B cell (primary cell): ENCODE results near the gene KCNQ1OT1. TPM values are rescaled to one million over a fixed set of nuclear protein-coding genes. Genes with fewer than 3 reads are reported as not detected.

Experiments used
- ATAC-seq: fragments of 200-7000 bp; cut with Tn5 transposase; one replicate; pipeline ENCODE4 v1.10.0; 2021; ENCODE audit warnings: low read depth, mild to moderate bottlenecking, moderate number of reproducible peaks, moderate library complexity
- CTCF ChIA-PET: fragments of 350-600 bp; sonication (Branson Sonifier 250); formaldehyde crosslinking; loops from one replicate; lab custom pipeline; 2021; ENCODE audit warnings: antibody characterized with exemption, inconsistent platforms; lab: Charles Lee
- POLR2A ChIA-PET: fragments of 350-600 bp; sonication (Branson Sonifier 250); formaldehyde crosslinking; loops from one replicate; lab custom pipeline; 2021; ENCODE audit warnings: antibody characterized with exemption; lab: Charles Lee
- DNase-seq: peaks from one replicate; pipeline ENCODE4 v3.0.0; 2013
- H2AFZ ChIP-seq: 2 replicates; pipeline ENCODE4 v1.6.1; 2012; ENCODE audit warnings: mild to moderate bottlenecking, low read depth, low read length; ENCODE audit not compliant: insufficient read depth, poor library complexity, severe bottlenecking
- H3K27ac ChIP-seq, 2 donors: 1 replicate in 1 of 2; 2 replicates in 1 of 2; pipeline ENCODE4 v1.5.1; 2012 to 2013; ENCODE audit warnings: low read length in 2 of 2, mild to moderate bottlenecking in 2 of 2, moderate library complexity in 1 of 2
- H3K27me3 ChIP-seq, 4 experiments: fragments of 200-600 bp in 1 of 4; sonication (generic) in 1 of 4; replicated peaks in 1 of 4; 1 replicate in 2 of 4; 2 replicates in 2 of 4; pipeline versions ENCODE4 v1.6.1 to v1.7.0; 2013 to 2016; ENCODE audit warnings: low read length in 3 of 4, mild to moderate bottlenecking in 2 of 4, mixed read lengths in 1 of 4, moderate library complexity in 1 of 4; ENCODE audit not compliant: insufficient read depth in 4 of 4, control insufficient read depth in 3 of 4; ENCODE audit errors: control extremely low read depth in 1 of 4
- H3K36me3 ChIP-seq, 2 experiments: replicated peaks in 1 of 2; 1 replicate in 1 of 2; 2 replicates in 1 of 2; pipeline versions ENCODE4 v1.6.1 to v1.7.1; 2013; ENCODE audit warnings: low read length in 1 of 2; ENCODE audit not compliant: insufficient read depth in 2 of 2, control insufficient read depth in 1 of 2; ENCODE audit errors: control extremely low read depth in 1 of 2, extremely low read depth in 1 of 2
- H3K4me1 ChIP-seq, 2 donors: fragments of 200-600 bp in 1 of 2; sonication (generic) in 1 of 2; 1 replicate in 1 of 2; 2 replicates in 1 of 2; pipeline versions ENCODE4 v1.5.1 to v1.6.1; 2013 to 2017; ENCODE audit warnings: low read length in 2 of 2; ENCODE audit not compliant: control insufficient read depth in 2 of 2, insufficient read depth in 2 of 2
- H3K4me2 ChIP-seq: replicated peaks from 2 replicates; pipeline ENCODE3; 2012; ENCODE audit warnings: mild to moderate bottlenecking, low read depth, low read length; ENCODE audit not compliant: poor library complexity, severe bottlenecking
- H3K4me3 ChIP-seq, 5 experiments: fragments of 200-600 bp in 1 of 5; sonication (generic) in 1 of 5; 1 replicate in 3 of 5; 2 replicates in 2 of 5; pipeline versions ENCODE4 v1.5.1 to v1.7.0; 2011 to 2016; ENCODE audit warnings: low read length in 4 of 5, mild to moderate bottlenecking in 4 of 5, low read depth in 2 of 5, control low read depth in 1 of 5, moderate library complexity in 1 of 5; ENCODE audit not compliant: insufficient read depth in 1 of 5; ENCODE audit errors: control extremely low read depth in 1 of 5, extremely low read depth in 1 of 5
- H3K79me2 ChIP-seq: fragments of 200-600 bp; sonication (generic); one replicate; pipeline ENCODE4 v1.6.0; 2016; ENCODE audit warnings: low read length; ENCODE audit not compliant: control insufficient read depth, insufficient read depth
- H3K9ac ChIP-seq: fragments of 200-600 bp; sonication (generic); 2 replicates; pipeline ENCODE4 v1.6.1; 2017; ENCODE audit warnings: mild to moderate bottlenecking, low read length, moderate library complexity
- H3K9me3 ChIP-seq, 3 donors: one replicate each; pipeline versions ENCODE4 v1.6.1 to v1.7.1; 2013; ENCODE audit warnings: low read length in 2 of 3; ENCODE audit not compliant: control insufficient read depth in 2 of 3, insufficient read depth in 1 of 3; ENCODE audit errors: control extremely low read depth in 1 of 3
- H4K20me1 ChIP-seq: 2 replicates; pipeline ENCODE4 v1.6.0; 2012; ENCODE audit warnings: mild to moderate bottlenecking, low read length; ENCODE audit not compliant: insufficient read depth, control insufficient read depth, poor library complexity, severe bottlenecking
- H3K27ac Mint-ChIP-seq: one replicate; pipeline ENCODE4 v1.8.0; 2021; ENCODE audit warnings: mixed read lengths
- H3K27me3 Mint-ChIP-seq: one replicate; pipeline ENCODE4 v1.8.0; 2021; ENCODE audit warnings: mixed read lengths
- H3K4me1 Mint-ChIP-seq: one replicate; pipeline ENCODE4 v1.8.0; 2021; ENCODE audit warnings: mixed read lengths
- H3K4me3 Mint-ChIP-seq: one replicate; pipeline ENCODE4 v1.8.0; 2021; ENCODE audit warnings: mixed read lengths
- H3K9me3 Mint-ChIP-seq: one replicate; pipeline ENCODE4 v1.8.0; 2022; ENCODE audit warnings: mixed read lengths; ENCODE audit not compliant: insufficient read depth
- CTCF ChIP-seq: fragments of 200-600 bp; IDR thresholded peaks from one replicate; pipeline ENCODE4 v1.8.0; 2022; ENCODE audit warnings: antibody characterized with exemption, mild to moderate bottlenecking
- EZH2 ChIP-seq: IDR thresholded peaks from 2 replicates; pipeline ENCODE4 v1.6.1; 2012; ENCODE audit warnings: borderline replicate concordance, low read depth, mild to moderate bottlenecking, moderate library complexity, low read length; ENCODE audit not compliant: insufficient read depth, poor library complexity, severe bottlenecking
- WGBS: methylation state at CpG from one replicate; pipeline ENCODE4 v1.1.5; 2013; ENCODE audit warnings: missing lambda C conversion rate; ENCODE audit not compliant: insufficient coverage; 5-methylcytosine and 5-hydroxymethylcytosine counted together
- intact Hi-C: fragments of 100-400 bp; cut with micrococcal nuclease; formaldehyde crosslinking; loops from one replicate; pipeline ENCODE4 v1.10.0; 2022
- polyA plus RNA-seq: library from polyadenylated mRNA; depleted of rRNA; stranded (reverse); fragments of >200 nt; gene quantifications from 2 replicates; pipeline ENCODE4 v1.2.3, GENCODE V29; 2012
- total RNA-seq, 2 donors: library from RNA; stranded (reverse); fragments of 120-200 nt in 1 of 2; gene quantifications; 1 replicate in 1 of 2; 2 replicates in 1 of 2; pipeline versions ENCODE4 v1.2.3 to v1.2.4, GENCODE V29; 2013 to 2022

KCNQ1OT1 gene
- total and polyA plus RNA-seq, 2 donors (not counting 1 experiment from before 2014, with no cell fraction given), result 0.03 to 0.89 TPM

DNA sequence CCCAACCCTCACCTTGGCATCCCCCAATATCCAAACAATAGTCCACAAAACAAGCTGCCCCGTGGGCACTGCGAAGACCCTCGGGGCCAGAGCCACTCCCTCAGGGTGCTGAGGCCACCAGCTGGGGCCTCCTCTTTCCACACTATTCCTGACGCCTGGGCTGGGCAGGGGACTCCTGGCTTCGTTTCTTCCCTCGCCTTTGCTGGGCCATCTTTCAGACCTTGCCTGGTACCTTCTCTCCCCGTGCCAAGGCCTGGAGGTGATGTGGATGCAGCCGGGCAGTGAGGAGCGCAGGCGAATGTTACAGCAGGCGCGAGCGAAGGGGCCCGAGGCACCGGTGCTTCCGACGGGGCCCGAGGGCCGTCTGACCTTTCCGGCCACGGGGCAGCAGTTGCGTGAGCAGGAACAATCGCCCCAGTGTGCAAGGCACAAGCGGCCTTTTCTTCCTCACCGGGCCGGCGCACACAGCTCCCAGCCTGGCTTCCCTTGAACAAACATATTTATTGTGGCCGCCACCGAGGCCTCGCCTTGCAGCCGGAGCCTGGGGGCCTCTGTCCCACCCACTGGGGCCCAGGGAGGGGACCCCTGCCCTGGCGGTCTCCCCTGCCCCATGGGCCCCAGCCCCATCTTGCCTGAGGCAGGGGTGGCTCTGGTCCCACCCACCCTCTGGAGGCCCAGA is 32.6 kb upstream of the KCNQ1OT1 start:
- no peak overlapping the region for H3K9ac ChIP-seq
- TF ChIP-seq EZH2 (no peak), CTCF (no peak)
- WGBS, result 91% methylated on average over 25 of the region's 32 CpGs
- no peak for DNase-seq
- H3K4me3 ChIP-seq, result no peak overlapping the region
- H3K9me3 ChIP-seq, result no peaks in the 10 kb centered on the region
- H3K4me1 Mint-ChIP-seq, result no peaks in the 10 kb centered on the region
- no peak overlapping the region for H3K4me3 Mint-ChIP-seq
- no peak overlapping the region for H3K27ac ChIP-seq
- CTCF ChIA-PET, result no interaction called here
- no peak for ATAC-seq
- POLR2A ChIA-PET, result no interaction called here
- H3K27me3 ChIP-seq, result no peaks in the 10 kb centered on the region
- H3K4me1 ChIP-seq, result no peaks in the 10 kb centered on the region
- intact Hi-C loops, result no loop called here
- H3K4me2 ChIP-seq, result no peak overlapping the region
- no peaks in the 10 kb centered on the region for H4K20me1 ChIP-seq
- H3K9me3 Mint-ChIP-seq, result no peaks in the 10 kb centered on the region
- no peak overlapping the region for H2AFZ ChIP-seq
- no peaks in the 10 kb centered on the region for H3K27me3 Mint-ChIP-seq
- H3K79me2 ChIP-seq, result no peaks in the 10 kb centered on the region
- no peak overlapping the region for H3K27ac Mint-ChIP-seq
- no peaks in the 10 kb centered on the region for H3K36me3 ChIP-seq
